GF-D8 (cell line): ENCODE measurements around the gene NEU1.
"Not testable (repeated sequence)": the region's sequence is repeated elsewhere in the genome, so short reads cannot be mapped to it uniquely, and the experiment has no call there.

Experiments
- DNase-seq: peaks from one replicate; lab custom pipeline; 2025; lab: John Stamatoyannopoulos, UW

NEU1 gene

GRCh38 chr6:31874084-31874670 lies 11.6 kb upstream of the NEU1 start:
- no peak for DNase-seq

- no peak for DNase-seq
Measured at GRCh38 chr6:31871046-31871659, 8.5 kb upstream of the NEU1 start.

GRCh38 chr6:31870385-31870921 lies 7.8 kb upstream of the NEU1 start:
- DNase-seq: no peak

GRCh38 chr6:31869343-31869742 lies 6.7 kb upstream of the NEU1 start:
- no peak for DNase-seq

GRCh38 chr6:31868658-31868971 lies 6.0 kb upstream of the NEU1 start:
- not testable (repeated sequence) for DNase-seq

- no peak for DNase-seq
Measured at GRCh38 chr6:31865205-31866118, 2.8 kb upstream of the NEU1 start.

- DNase-seq: no peak
Measured at GRCh38 chr6:31864818-31865204, 2.2 kb upstream of the NEU1 start.

GRCh38 chr6:31864123-31864562 lies 1.5 kb upstream of the NEU1 start:
- not testable (repeated sequence) for DNase-seq

- no peak for DNase-seq
Measured at GRCh38 chr6:31861919-31862343, 690 bp downstream of the NEU1 start.

- no peak for DNase-seq
Measured at GRCh38 chr6:31861150-31861549, 1.5 kb downstream of the NEU1 start.

- no peak for DNase-seq
Measured at GRCh38 chr6:31860349-31860748, 2.3 kb downstream of the NEU1 start.

- DNase-seq: no peak
Measured at GRCh38 chr6:31859923-31860322, 2.7 kb downstream of the NEU1 start.

- no peak for DNase-seq
Measured at GRCh38 chr6:31858707-31859106, 3.9 kb downstream of the NEU1 start.

- not testable (repeated sequence) for DNase-seq
Measured at GRCh38 chr6:31857774-31858173, 4.8 kb downstream of the NEU1 start.

- DNase-seq: not testable (repeated sequence)
Measured at GRCh38 chr6:31851980-31852718, 10.5 kb downstream of the NEU1 start.

GRCh38 chr6:31851485-31851832 lies 11.2 kb downstream of the NEU1 start:
- no peak for DNase-seq

- DNase-seq: no peak
Measured at GRCh38 chr6:31850765-31851484, 11.7 kb downstream of the NEU1 start.

- DNase-seq: no peak
Measured at GRCh38 chr6:31847276-31847978, 15.2 kb downstream of the NEU1 start.

GRCh38 chr6:31844507-31844906 lies 18.1 kb downstream of the NEU1 start:
- DNase-seq: no peak

- DNase-seq: no peak
Measured at GRCh38 chr6:31842053-31842452, 20.6 kb downstream of the NEU1 start.

GRCh38 chr6:31839779-31840126 lies 22.9 kb downstream of the NEU1 start:
- not testable (repeated sequence) for DNase-seq
